ENCODE results near the gene GPC4.

Gene GPC4

GRCh38 chrX:133415276-133416105 is at the start of gene GPC4:
TSS of gene GPC4 (minus strand) at chrX:133415489. CDS start at chrX:133414965, 524 bp downstream.
- DNase-seq, result peak; percentile 74

GRCh38 chrX:133461231-133461630 is 45.9 kb upstream of the GPC4 start:
- DNase-seq, result no peak

GRCh38 chrX:133454924-133455323 is 39.6 kb upstream of the GPC4 start:
- DNase-seq, result no peak

- DNase-seq, result no peak
These were observed 39.2 kb upstream of the GPC4 start for GRCh38 chrX:133454491-133454914.

GRCh38 chrX:133448512-133449076 is 33.3 kb upstream of the GPC4 start:
- DNase-seq, result no peak

GRCh38 chrX:133444952-133445831 is 29.9 kb upstream of the GPC4 start:
- peak; percentile 47 for DNase-seq

- no peak for DNase-seq
These were observed 28.9 kb upstream of the GPC4 start for GRCh38 chrX:133444196-133444595.

- DNase-seq, result no peak
These were observed 25.5 kb upstream of the GPC4 start for GRCh38 chrX:133440797-133441163.

- DNase-seq, result peak; percentile 24
These were observed 24.9 kb upstream of the GPC4 start for GRCh38 chrX:133440081-133440796.

- DNase-seq, result no peak
These were observed 22.5 kb upstream of the GPC4 start for GRCh38 chrX:133437766-133438165.

- DNase-seq, result no peak
These were observed 22.1 kb upstream of the GPC4 start for GRCh38 chrX:133437356-133437755.

- DNase-seq, result no peak
These were observed 20.3 kb upstream of the GPC4 start for GRCh38 chrX:133435544-133436124.

GRCh38 chrX:133434197-133434820 is 19.0 kb upstream of the GPC4 start:
- DNase-seq, result no peak

GRCh38 chrX:133419911-133420310 is 4.6 kb upstream of the GPC4 start:
- no peak for DNase-seq

GRCh38 chrX:133418588-133418987 is 3.3 kb upstream of the GPC4 start:
- DNase-seq, result no peak

- DNase-seq, result no peak
These were observed 2.1 kb upstream of the GPC4 start for GRCh38 chrX:133417364-133417763.

GRCh38 chrX:133414406-133415275 is 648 bp downstream of the GPC4 start:
- DNase-seq, result peak; percentile 65

- peak; percentile 30 for DNase-seq
These were observed 1.9 kb downstream of the GPC4 start for GRCh38 chrX:133413218-133413925.

GRCh38 chrX:133412665-133413064 is 2.6 kb downstream of the GPC4 start:
- DNase-seq, result no peak

- DNase-seq, result peak; percentile 28
These were observed 3.0 kb downstream of the GPC4 start for GRCh38 chrX:133412246-133412645.
